NCI-H345 treated with DMSO at 0.1 percent for 48 hours (cell line): Measurements from ENCODE around the gene PRR3.

Experiments
- DNase-seq: peaks from one replicate; lab custom pipeline; 2025; ENCODE audit not compliant: unreplicated experiment; lab: John Stamatoyannopoulos, UW

PRR3 gene

DNA sequence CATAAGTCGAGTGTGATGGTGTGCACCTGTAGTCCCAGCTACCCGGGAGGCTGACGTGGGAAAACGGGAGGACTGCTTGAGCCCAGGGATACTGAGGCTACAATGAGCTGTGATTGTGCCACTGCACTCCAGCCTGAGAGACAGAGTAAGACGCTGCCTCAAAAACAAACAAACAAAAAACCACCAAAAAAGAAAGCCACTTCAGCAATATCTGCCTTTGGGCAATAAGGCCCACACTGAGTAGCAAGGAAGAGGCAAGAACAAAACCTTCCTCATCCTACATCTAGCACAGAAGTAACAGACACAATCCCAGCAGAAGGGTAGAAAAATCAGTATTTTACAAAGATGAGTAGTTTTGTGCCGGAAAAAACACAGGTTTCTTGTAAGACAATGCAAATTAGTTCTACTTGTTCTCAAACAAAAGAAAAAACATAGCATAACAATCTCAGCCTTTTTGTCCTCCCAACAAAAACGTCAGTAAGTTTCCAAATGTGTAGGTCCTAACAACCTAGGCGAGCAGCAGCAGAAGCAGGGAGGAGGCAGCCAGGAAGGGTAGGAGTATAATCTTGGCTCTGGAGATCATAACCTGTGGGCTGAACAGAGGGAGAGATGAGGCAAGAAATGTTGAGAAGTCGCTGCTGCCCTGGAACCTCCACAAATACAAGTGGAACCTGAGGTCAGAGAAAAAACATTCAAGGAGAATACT lies 54.2 kb downstream of the PRR3 start:
- no peak for DNase-seq

DNA sequence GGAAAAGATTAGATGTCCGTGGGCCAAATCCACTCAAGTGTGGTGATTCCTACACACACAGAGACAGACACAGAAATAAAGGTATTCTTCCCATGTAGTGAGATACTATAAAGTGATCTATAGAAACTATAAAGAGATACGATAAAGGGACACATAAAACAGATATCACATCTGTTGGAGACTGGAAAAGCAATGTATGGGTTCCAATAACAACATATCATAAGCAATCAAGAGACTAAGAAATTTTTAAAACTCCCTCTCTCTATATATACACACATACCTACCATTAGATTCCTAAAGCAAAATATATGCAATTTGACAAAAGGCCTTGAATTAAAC lies 54.7 kb downstream of the PRR3 start:
- no peak for DNase-seq

DNA sequence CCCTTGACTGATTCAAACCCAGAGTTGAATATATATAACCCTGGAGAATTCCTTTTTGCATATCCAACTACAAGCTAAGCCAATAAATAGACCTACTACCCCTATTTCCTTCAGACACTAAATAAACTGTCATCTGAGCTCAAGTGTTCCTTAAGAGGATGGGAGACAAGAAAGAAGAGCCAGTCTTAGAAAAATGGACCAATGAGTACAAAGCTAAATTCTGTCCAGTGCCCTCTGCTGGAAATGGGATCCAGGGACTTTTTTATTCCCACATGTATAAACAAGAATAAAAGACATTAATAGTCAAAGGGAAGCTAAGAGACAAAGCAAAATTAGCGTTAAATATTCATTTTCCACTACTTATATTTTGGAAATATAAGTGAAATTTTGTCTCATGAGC lies 55.1 kb downstream of the PRR3 start:
- no peak for DNase-seq

DNA sequence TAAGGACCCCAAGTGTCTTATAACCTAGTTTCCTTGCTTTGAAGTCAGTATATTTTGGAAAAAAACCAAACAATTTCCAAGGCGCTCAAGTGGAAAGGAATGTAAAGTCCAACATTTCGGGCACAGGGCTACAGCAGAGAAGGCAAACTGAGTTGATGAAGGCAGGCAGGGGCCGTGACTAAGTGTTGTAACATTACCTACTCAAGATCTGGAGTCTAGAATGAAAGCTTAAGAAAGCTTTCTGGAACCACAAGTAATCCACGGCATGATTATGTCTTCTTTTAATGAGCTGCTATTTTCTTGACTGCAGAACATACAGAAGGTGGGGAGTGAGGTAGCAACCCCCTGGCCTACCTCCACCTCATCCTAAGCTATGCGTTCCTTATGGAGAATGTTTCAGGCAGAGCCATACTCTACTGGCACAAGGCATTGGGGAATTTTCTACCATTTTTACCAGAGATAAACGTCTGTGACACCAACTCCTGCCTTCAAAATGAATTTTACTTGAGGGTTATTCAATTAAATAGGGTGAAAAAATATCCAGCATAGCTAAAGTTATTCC lies 55.7 kb downstream of the PRR3 start:
- no peak for DNase-seq
